ENCODE results near the gene MYO9B.

Gene MYO9B

DNA sequence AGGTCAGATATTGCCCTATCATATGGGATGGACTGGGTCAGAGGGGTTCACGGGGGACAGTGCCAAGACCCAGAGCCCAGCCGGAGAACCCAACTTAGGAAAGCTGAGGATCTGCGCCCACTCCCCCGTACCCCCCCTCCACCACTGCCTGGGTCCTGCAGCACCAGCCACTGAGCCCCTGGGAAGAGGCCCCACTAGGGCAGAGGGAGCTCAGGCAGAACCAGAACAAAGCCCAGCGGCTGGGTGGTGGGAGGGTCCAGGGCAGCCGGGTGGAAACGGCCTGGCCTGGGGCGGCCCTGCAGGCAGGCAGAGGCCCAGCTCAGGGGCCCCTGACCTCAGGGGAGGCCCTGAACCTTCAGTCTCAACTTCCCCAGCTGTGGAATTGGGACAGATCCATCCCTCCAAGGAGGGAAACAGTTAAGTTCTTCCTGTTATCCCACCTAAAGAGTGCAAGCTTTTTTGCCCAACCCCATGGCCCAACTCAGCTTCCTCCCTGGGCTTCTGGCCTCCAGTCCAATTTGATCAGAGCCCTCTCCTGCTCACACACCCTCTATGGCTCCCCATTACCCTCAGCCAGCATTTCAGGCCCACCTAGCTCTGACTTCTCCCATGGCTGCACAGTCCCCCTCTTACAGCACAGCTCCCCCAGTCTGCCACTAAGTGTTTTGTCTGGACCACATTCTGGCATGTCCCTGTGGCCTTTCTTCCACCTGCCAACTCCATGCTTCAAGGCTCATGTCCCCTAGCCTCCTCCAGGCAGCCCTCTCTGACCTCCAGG, 167.0 kb downstream of the MYO9B start:
- Histone ChIP-seq H3F3A (ENCODE audit: insufficient read depth) (peaks cover 7% of the 10 kb centered on the region), H2AFZ (ENCODE audit: low read depth, low read length, severe bottlenecking) (no peak overlapping the region), H3K79me2 (ENCODE audit: insufficient read depth, low read length) (peaks cover 3% of the 10 kb centered on the region; the same call in 1 of the 2 replicates), H3K9me3 (ENCODE audit: insufficient read depth, low read length) (no peaks in the 10 kb centered on the region), H3K4me2 (ENCODE audit: low read depth, low read length, poor library complexity, severe bottlenecking) (peak overlapping the region; percentile 5), H3K9me2 (replicated peaks; ENCODE audit: insufficient read depth, low read length) (no peaks in the 10 kb centered on the region), H4K20me1 (ENCODE audit: low read depth, low read length) (no peaks in the 10 kb centered on the region), H3K27me3 (ENCODE audit: low read length) (no peaks in the 10 kb centered on the region), H3K36me3 (ENCODE audit: low read length) (no peaks in the 10 kb centered on the region), H3K4me3 (ENCODE audit: insufficient read depth, low read length, poor library complexity, severe bottlenecking) (no peak overlapping the region), H3K9ac (ENCODE audit: low read length) (no peak overlapping the region), H3K27ac (ENCODE audit: low read depth, low read length) (0 out of 2 replicates have a peak overlapping the region, but pooled peaks have one; percentile 29)
- TF ChIP-seq, protein P1, sequence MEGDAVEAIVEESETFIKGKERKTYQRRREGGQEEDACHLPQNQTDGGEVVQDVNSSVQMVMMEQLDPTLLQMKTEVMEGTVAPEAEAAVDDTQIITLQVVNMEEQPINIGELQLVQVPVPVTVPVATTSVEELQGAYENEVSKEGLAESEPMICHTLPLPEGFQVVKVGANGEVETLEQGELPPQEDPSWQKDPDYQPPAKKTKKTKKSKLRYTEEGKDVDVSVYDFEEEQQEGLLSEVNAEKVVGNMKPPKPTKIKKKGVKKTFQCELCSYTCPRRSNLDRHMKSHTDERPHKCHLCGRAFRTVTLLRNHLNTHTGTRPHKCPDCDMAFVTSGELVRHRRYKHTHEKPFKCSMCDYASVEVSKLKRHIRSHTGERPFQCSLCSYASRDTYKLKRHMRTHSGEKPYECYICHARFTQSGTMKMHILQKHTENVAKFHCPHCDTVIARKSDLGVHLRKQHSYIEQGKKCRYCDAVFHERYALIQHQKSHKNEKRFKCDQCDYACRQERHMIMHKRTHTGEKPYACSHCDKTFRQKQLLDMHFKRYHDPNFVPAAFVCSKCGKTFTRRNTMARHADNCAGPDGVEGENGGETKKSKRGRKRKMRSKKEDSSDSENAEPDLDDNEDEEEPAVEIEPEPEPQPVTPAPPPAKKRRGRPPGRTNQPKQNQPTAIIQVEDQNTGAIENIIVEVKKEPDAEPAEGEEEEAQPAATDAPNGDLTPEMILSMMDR (IDR thresholded peaks at IDR 0.05; ENCODE audit: insufficient read depth, low read length, poor library complexity, severe bottlenecking), result no peak
- no peak for TF ChIP-seq EZH2phosphoT487 (conservative IDR thresholded peaks at IDR 0.05; ENCODE audit: low read length)

DNA sequence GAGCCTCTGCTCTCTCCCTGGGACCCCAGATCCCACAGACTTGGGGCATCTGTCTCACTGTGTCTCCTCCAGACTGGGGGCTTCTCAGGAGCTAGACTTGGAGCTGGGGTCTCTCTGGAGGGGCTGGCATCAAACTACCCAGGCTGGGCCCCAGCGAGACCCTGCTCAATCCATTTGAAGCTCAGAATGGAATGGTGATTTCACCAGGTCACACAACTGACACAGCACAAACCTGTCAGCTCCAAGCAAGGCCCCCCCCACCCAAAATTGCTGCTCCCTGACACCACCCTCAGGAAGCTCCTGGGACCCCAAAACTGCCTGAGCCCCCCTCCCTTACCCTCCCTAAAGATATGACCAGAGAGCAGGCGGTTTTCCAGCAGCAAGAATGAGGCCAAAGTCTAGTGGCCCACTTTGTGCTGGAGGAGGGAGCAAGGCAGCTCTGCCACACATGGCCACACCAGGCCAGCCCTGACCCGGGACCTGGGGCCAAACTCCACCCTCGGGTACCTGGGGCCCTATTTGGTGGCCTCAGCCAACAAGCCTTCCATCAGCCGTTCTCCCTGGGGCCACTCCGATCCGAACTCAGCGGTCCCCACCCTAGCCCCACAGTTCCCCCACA, 167.7 kb downstream of the MYO9B start:
- no peaks in the 10 kb centered on the region for H3K36me3 ChIP-seq (ENCODE audit: low read length)
- H3K9ac ChIP-seq (ENCODE audit: low read length), result no peak overlapping the region
- peak overlapping the region; percentile 41 for H3K4me2 ChIP-seq (ENCODE audit: low read depth, low read length, poor library complexity, severe bottlenecking)
- no peak overlapping the region for H3K27ac ChIP-seq (ENCODE audit: low read depth, low read length)
- peaks cover 5% of the 10 kb centered on the region for H3F3A ChIP-seq (ENCODE audit: insufficient read depth)
- H2AFZ ChIP-seq (ENCODE audit: low read depth, low read length, severe bottlenecking), result no peak overlapping the region
- peaks cover 3% of the 10 kb centered on the region; the same call in 1 of the 2 replicates for H3K79me2 ChIP-seq (ENCODE audit: insufficient read depth, low read length)
- TF ChIP-seq, protein P1 (IDR thresholded peaks at IDR 0.05; ENCODE audit: insufficient read depth, low read length, poor library complexity, severe bottlenecking), result no peak
- TF ChIP-seq EZH2phosphoT487 (conservative IDR thresholded peaks at IDR 0.05; ENCODE audit: low read length), result no peak
- H3K27me3 ChIP-seq (ENCODE audit: low read length), result no peaks in the 10 kb centered on the region
- no peaks in the 10 kb centered on the region for H3K9me2 ChIP-seq (replicated peaks; ENCODE audit: insufficient read depth, low read length)
- H3K9me3 ChIP-seq (ENCODE audit: insufficient read depth, low read length), result no peaks in the 10 kb centered on the region
- H4K20me1 ChIP-seq (ENCODE audit: low read depth, low read length), result no peaks in the 10 kb centered on the region
- no peak overlapping the region for H3K4me3 ChIP-seq (ENCODE audit: insufficient read depth, low read length, poor library complexity, severe bottlenecking)

DNA sequence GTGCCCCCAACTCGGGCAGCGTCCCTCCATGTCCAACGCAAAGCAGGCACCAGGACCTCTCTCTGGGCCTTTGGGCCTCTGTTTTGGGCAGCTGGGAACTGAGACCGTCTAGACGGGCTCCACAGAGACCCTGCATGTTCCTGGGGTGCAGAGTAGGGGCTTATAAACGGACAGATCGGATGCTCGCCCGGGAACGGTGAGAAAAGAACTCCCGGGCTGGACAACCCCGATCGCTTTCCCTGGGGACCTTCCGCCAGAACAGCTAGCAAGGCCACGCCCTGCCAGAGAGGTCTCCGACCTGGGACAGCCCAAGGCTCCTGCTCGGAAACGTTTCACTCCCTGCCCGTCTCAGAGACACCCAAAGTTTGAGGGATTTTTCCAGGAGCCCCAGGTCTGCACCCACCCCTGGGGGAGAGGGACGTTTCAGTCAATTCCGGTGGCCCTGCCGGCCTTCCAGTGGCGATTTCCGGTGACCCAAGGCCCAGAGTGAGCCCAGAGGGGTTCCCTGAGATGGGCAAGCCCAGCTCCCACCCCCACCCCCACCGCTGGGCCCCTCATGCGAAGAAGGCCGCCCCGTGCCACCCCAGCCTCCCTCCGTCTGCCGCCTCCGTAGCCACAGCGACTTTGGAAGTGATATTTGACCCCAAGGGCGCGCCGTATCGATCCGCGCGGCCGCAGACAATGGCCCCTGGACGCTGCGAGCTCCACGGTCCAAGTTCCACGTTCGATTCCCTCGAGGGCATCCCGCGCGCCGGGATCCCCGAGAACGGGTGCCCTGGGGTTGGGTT, 168.4 kb downstream of the MYO9B start:
- H3K27me3 ChIP-seq (ENCODE audit: low read length), result no peaks in the 10 kb centered on the region
- no peak overlapping the region for H3K27ac ChIP-seq (ENCODE audit: low read depth, low read length)
- TF ChIP-seq, protein P1 (IDR thresholded peaks at IDR 0.05; ENCODE audit: insufficient read depth, low read length, poor library complexity, severe bottlenecking), result no peak
- TF ChIP-seq EZH2phosphoT487 (conservative IDR thresholded peaks at IDR 0.05; ENCODE audit: low read length), result no peak
- no peaks in the 10 kb centered on the region for H3K9me2 ChIP-seq (replicated peaks; ENCODE audit: insufficient read depth, low read length)
- no peak overlapping the region for H2AFZ ChIP-seq (ENCODE audit: low read depth, low read length, severe bottlenecking)
- H3K79me2 ChIP-seq (ENCODE audit: insufficient read depth, low read length), result peaks cover 3% of the 10 kb centered on the region; the same call in 1 of the 2 replicates
- peaks cover 9% of the 10 kb centered on the region for H3F3A ChIP-seq (ENCODE audit: insufficient read depth)
- peak overlapping the region; percentile 41 for H3K4me2 ChIP-seq (ENCODE audit: low read depth, low read length, poor library complexity, severe bottlenecking)
- H3K36me3 ChIP-seq (ENCODE audit: low read length), result no peaks in the 10 kb centered on the region
- no peaks in the 10 kb centered on the region for H3K9me3 ChIP-seq (ENCODE audit: insufficient read depth, low read length)
- H3K4me3 ChIP-seq (ENCODE audit: insufficient read depth, low read length, poor library complexity, severe bottlenecking), result peak overlapping the region; percentile 57
- H3K9ac ChIP-seq (ENCODE audit: low read length), result peak overlapping the region; percentile 59
- H4K20me1 ChIP-seq (ENCODE audit: low read depth, low read length), result no peaks in the 10 kb centered on the region
